Activated CD8-positive, alpha-beta memory T cell treated with anti-CD3 and anti-CD28 coated beads, Interleukin-2, amount 50 U/mL, for 48 hours (primary cell): ENCODE results near the gene GFRA4.

Experiments used
- DNase-seq: peaks from one replicate; pipeline ENCODE4 v3.0.0-alpha.2; 2020

The GFRA4 gene

GRCh38 chr20:3614466-3614865 is 48.7 kb downstream of the GFRA4 start:
- DNase-seq: no peak

GRCh38 chr20:3613821-3614440 is 49.3 kb downstream of the GFRA4 start:
- DNase-seq: no peak

GRCh38 chr20:3612795-3613572 is 50.2 kb downstream of the GFRA4 start:
- no peak for DNase-seq

- no peak for DNase-seq
These were observed 51.3 kb downstream of the GFRA4 start for GRCh38 chr20:3611901-3612300.
